DOHH2 (cell line): ENCODE results near the gene TRPV4.

Experiments used
- H3F3A ChIP-seq: fragments of 200-600 bp; sonication (generic), shearing (Covaris generic); 2 replicates; pipeline ENCODE4 v1.6.0; 2016; ENCODE audit warnings: antibody characterized with exemption, mild to moderate bottlenecking; ENCODE audit not compliant: control insufficient read depth, insufficient read depth
- H3K27ac ChIP-seq: fragments of 200-600 bp; sonication (generic); 2 replicates; pipeline ENCODE4 v1.5.1; 2014; ENCODE audit warnings: low read depth, mild to moderate bottlenecking, low read length, moderate library complexity
- H3K27me3 ChIP-seq: fragments of 200-600 bp; sonication (generic); 2 replicates; pipeline ENCODE4 v1.6.1; 2014; ENCODE audit warnings: mild to moderate bottlenecking, low read length, mixed read lengths; ENCODE audit not compliant: control insufficient read depth
- H3K36me3 ChIP-seq: fragments of 200-600 bp; sonication (generic); 2 replicates; pipeline ENCODE4 v1.6.1; 2014; ENCODE audit warnings: mild to moderate bottlenecking, low read length, moderate library complexity, mixed read lengths; ENCODE audit not compliant: control insufficient read depth
- H3K4me1 ChIP-seq: fragments of 200-600 bp; sonication (generic); 2 replicates; pipeline ENCODE4 v1.6.1; 2014; ENCODE audit warnings: mild to moderate bottlenecking, low read length, mixed read lengths; ENCODE audit not compliant: control insufficient read depth
- H3K4me2 ChIP-seq: fragments of 200-600 bp; sonication (generic); 2 replicates; pipeline ENCODE4 v1.6.0; 2014; ENCODE audit warnings: mild to moderate bottlenecking, low read length, moderate library complexity
- H3K4me3 ChIP-seq: fragments of 200-600 bp; sonication (generic); 2 replicates; pipeline ENCODE4 v1.5.1; 2014; ENCODE audit warnings: mild to moderate bottlenecking, low read length, mixed read lengths
- H3K79me2 ChIP-seq: fragments of 200-600 bp; sonication (generic); 2 replicates; pipeline ENCODE4 v1.6.1; 2014; ENCODE audit warnings: mild to moderate bottlenecking, low read length, mixed read lengths; ENCODE audit not compliant: control insufficient read depth
- H3K9me2 ChIP-seq: fragments of 200-600 bp; sonication (generic); replicated peaks from 2 replicates; pipeline ENCODE4 v1.6.1; 2014; ENCODE audit warnings: mild to moderate bottlenecking, low read length, mixed read lengths; ENCODE audit not compliant: control insufficient read depth
- H3K9me3 ChIP-seq: fragments of 200-600 bp; sonication (generic); 2 replicates; pipeline ENCODE4 v1.6.1; 2014; ENCODE audit warnings: antibody characterized with exemption, low read length, mixed read lengths; ENCODE audit not compliant: control insufficient read depth, insufficient read depth
- H4K20me1 ChIP-seq: fragments of 200-600 bp; sonication (generic); 2 replicates; pipeline ENCODE4 v1.6.0; 2014; ENCODE audit warnings: low read depth, mild to moderate bottlenecking, antibody characterized with exemption, low read length, moderate library complexity; ENCODE audit not compliant: control insufficient read depth, insufficient read depth
- EZH2phosphoT487 ChIP-seq: fragments of 200-600 bp; sonication (generic); IDR thresholded peaks from 2 replicates; pipeline ENCODE4 v1.6.1; 2017; ENCODE audit warnings: borderline replicate concordance, mild to moderate bottlenecking, antibody characterized with exemption, low read length, moderate library complexity, mixed read lengths
- TF ChIP-seq, protein P1 (sequence below): fragments of 200-600 bp; sonication (generic); IDR thresholded peaks from one replicate; pipeline ENCODE4 v1.5.1; 2014; ENCODE audit warnings: antibody characterized with exemption, mild to moderate bottlenecking, low read depth, low read length; ENCODE audit not compliant: poor library complexity, severe bottlenecking

The TRPV4 gene

DNA sequence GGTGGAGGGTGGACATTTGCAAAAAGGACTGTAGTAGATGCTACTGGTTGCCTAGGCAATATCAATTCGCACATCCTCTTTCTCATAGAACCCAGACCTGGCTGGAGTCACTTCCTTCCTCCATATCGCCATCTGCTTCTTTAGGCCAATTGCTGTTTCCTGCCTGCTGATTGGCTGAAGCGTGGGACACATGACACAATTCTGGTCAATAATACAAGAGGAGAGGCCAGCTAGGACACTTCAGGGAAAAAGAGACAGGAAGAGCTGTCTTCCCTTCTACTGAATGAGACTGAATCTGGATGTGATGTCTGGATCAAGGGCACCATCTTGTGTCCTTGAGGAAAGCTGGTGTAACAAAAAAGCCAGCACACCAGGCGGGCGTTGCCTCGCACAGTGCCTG lies 53.8 kb downstream of the TRPV4 start:
- H3K79me2 ChIP-seq, result no peaks in the 10 kb centered on the region
- H3K4me1 ChIP-seq, result peaks cover 8% of the 10 kb centered on the region
- H3K27ac ChIP-seq, result no peak overlapping the region
- no peaks in the 10 kb centered on the region for H3K36me3 ChIP-seq
- no peaks in the 10 kb centered on the region for H3K27me3 ChIP-seq
- H3K9me2 ChIP-seq, result no peaks in the 10 kb centered on the region
- TF ChIP-seq, protein P1, sequence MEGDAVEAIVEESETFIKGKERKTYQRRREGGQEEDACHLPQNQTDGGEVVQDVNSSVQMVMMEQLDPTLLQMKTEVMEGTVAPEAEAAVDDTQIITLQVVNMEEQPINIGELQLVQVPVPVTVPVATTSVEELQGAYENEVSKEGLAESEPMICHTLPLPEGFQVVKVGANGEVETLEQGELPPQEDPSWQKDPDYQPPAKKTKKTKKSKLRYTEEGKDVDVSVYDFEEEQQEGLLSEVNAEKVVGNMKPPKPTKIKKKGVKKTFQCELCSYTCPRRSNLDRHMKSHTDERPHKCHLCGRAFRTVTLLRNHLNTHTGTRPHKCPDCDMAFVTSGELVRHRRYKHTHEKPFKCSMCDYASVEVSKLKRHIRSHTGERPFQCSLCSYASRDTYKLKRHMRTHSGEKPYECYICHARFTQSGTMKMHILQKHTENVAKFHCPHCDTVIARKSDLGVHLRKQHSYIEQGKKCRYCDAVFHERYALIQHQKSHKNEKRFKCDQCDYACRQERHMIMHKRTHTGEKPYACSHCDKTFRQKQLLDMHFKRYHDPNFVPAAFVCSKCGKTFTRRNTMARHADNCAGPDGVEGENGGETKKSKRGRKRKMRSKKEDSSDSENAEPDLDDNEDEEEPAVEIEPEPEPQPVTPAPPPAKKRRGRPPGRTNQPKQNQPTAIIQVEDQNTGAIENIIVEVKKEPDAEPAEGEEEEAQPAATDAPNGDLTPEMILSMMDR, result no peak
- no peak for TF ChIP-seq EZH2phosphoT487
- no peaks in the 10 kb centered on the region for H4K20me1 ChIP-seq
- no peak overlapping the region for H3K4me3 ChIP-seq
- no peaks in the 10 kb centered on the region for H3F3A ChIP-seq
- H3K9me3 ChIP-seq, result peaks cover 8% of the 10 kb centered on the region; the same call in 1 of the 2 replicates
- H3K4me2 ChIP-seq, result no peak overlapping the region

GRCh38 chr12:109778684-109779083 lies 54.5 kb downstream of the TRPV4 start:
- Histone ChIP-seq H3K9me2 (no peaks in the 10 kb centered on the region), H3K27me3 (no peaks in the 10 kb centered on the region), H3K4me3 (no peak overlapping the region), H3F3A (no peaks in the 10 kb centered on the region), H3K9me3 (peaks cover 8% of the 10 kb centered on the region; the same call in 1 of the 2 replicates), H3K27ac (no peak overlapping the region), H4K20me1 (no peaks in the 10 kb centered on the region), H3K4me2 (no peak overlapping the region), H3K36me3 (no peaks in the 10 kb centered on the region), H3K4me1 (peaks cover 9% of the 10 kb centered on the region), H3K79me2 (no peaks in the 10 kb centered on the region)
- TF ChIP-seq, protein P1, result no peak
- TF ChIP-seq EZH2phosphoT487, result no peak

DNA sequence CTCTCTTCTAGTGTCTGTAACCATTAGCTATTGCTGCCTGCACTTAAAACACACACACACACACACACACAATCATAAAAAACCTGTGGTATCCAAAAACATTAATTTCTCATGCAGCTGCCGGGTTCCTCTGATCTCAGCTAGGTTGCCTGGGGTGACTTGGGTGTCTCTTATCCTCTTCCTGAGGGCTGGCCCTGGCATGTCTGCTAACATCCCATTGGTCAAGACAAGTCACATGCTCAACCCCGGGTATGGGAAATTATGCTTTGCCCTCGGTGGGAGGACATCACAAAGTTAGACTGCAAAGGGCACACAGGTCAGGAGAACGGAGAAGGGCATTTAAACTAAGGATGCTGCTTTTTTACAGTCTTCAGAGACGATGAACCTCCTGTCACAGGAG lies 55.7 kb downstream of the TRPV4 start:
- no peaks in the 10 kb centered on the region for H3F3A ChIP-seq
- H3K9me3 ChIP-seq, result peaks cover 8% of the 10 kb centered on the region; the same call in 1 of the 2 replicates
- TF ChIP-seq, protein P1, result no peak
- TF ChIP-seq EZH2phosphoT487, result no peak
- no peaks in the 10 kb centered on the region for H3K27me3 ChIP-seq
- H4K20me1 ChIP-seq, result no peaks in the 10 kb centered on the region
- peak overlapping the region; percentile 38 for H3K4me2 ChIP-seq
- no peaks in the 10 kb centered on the region for H3K79me2 ChIP-seq
- H3K27ac ChIP-seq, result no peak overlapping the region
- no peaks in the 10 kb centered on the region for H3K9me2 ChIP-seq
- H3K4me1 ChIP-seq, result peaks cover 18% of the 10 kb centered on the region
- H3K4me3 ChIP-seq, result peak overlapping the region; percentile 29
- H3K36me3 ChIP-seq, result no peaks in the 10 kb centered on the region

- Histone ChIP-seq H3K27me3 (no peaks in the 10 kb centered on the region), H3K79me2 (no peaks in the 10 kb centered on the region), H3K9me3 (peaks cover 8% of the 10 kb centered on the region; the same call in 1 of the 2 replicates), H3K36me3 (no peaks in the 10 kb centered on the region), H3K27ac (no peak overlapping the region), H3F3A (no peaks in the 10 kb centered on the region), H3K4me2 (no peak overlapping the region), H3K4me3 (no peak overlapping the region), H3K9me2 (no peaks in the 10 kb centered on the region), H4K20me1 (no peaks in the 10 kb centered on the region), H3K4me1 (peaks cover 18% of the 10 kb centered on the region)
- TF ChIP-seq, protein P1, result no peak
- TF ChIP-seq EZH2phosphoT487, result no peak
Measured at GRCh38 chr12:109776624-109777023, 56.6 kb downstream of the TRPV4 start.
